Measurements from ENCODE around the gene IGFN1. TPM values are rescaled to one million over a fixed set of nuclear protein-coding genes. Genes with fewer than 3 reads are reported as not detected.

The IGFN1 gene
- total RNA-seq, 2 experiments from 2014 or later = not detected

- Mint-ChIP-seq H3K27ac (no peak overlapping the region), H3K36me3 (ENCODE audit: low read depth) (no peaks in the 10 kb centered on the region), H3K9me3 (no peaks in the 10 kb centered on the region), H3K4me3 (no peak overlapping the region), H3K27me3 (peaks cover 52% of the 10 kb centered on the region), H3K4me1 (ENCODE audit: low read depth) (no peaks in the 10 kb centered on the region)
- ATAC-seq (ENCODE audit: poor library complexity) (no peak), DNase-seq (no peak)
- Histone ChIP-seq H3K27ac (ENCODE audit: low read depth in 1 of 2, low read length in 2 of 2) (no peak overlapping the region), H3K36me3 (ENCODE audit: insufficient read depth, low read length) (no peaks in the 10 kb centered on the region), H3K4me3 (ENCODE audit: low read length) (no peak overlapping the region), H3K4me1 (ENCODE audit: insufficient read depth, low read length) (no peaks in the 10 kb centered on the region), H3K9me3 (ENCODE audit: control insufficient read depth in 1 of 2, insufficient read depth in 1 of 2, low read length in 2 of 2) (no peaks in the 10 kb centered on the region), H3K27me3 (ENCODE audit: control insufficient read depth in 1 of 2, insufficient read depth in 2 of 2, low read length in 2 of 2) (peaks cover 4 to 16% of the 10 kb centered on the region in 2 experiments)
- POLR2A ChIA-PET = no interaction called here
- intact Hi-C loops (cut with DNase I, micrococcal nuclease) = no loop called here
- no peak for TF ChIP-seq CTCF (IDR thresholded peaks at IDR 0.05)
- CTCF ChIA-PET = no interaction called here
Measured at GRCh38 chr1:201178718-201179117, 11.9 kb upstream of the IGFN1 start.

GRCh38 chr1:201180141-201180540, 10.5 kb upstream of the IGFN1 start:
- H3K36me3 ChIP-seq (ENCODE audit: insufficient read depth, low read length) = no peaks in the 10 kb centered on the region
- H3K4me3 ChIP-seq (ENCODE audit: low read length) = no peak overlapping the region
- ATAC-seq (ENCODE audit: poor library complexity) = no peak
- no peaks in the 10 kb centered on the region for H3K4me1 Mint-ChIP-seq (ENCODE audit: low read depth)
- no peaks in the 10 kb centered on the region for H3K9me3 Mint-ChIP-seq
- no peak overlapping the region for H3K4me3 Mint-ChIP-seq
- no peaks in the 10 kb centered on the region for H3K36me3 Mint-ChIP-seq (ENCODE audit: low read depth)
- ChIA-PET POLR2A (no interaction called here), CTCF (no interaction called here)
- TF ChIP-seq CTCF (IDR thresholded peaks at IDR 0.05) = no peak
- H3K27ac ChIP-seq (ENCODE audit: low read depth in 1 of 2, low read length in 2 of 2) = no peak overlapping the region
- no peaks in the 10 kb centered on the region for H3K4me1 ChIP-seq (ENCODE audit: insufficient read depth, low read length)
- no peak overlapping the region for H3K27ac Mint-ChIP-seq
- H3K9me3 ChIP-seq (ENCODE audit: control insufficient read depth in 1 of 2, insufficient read depth in 1 of 2, low read length in 2 of 2) = no peaks in the 10 kb centered on the region
- intact Hi-C loops (cut with DNase I, micrococcal nuclease) = no loop called here
- H3K27me3 ChIP-seq (ENCODE audit: control insufficient read depth in 1 of 2, insufficient read depth in 2 of 2, low read length in 2 of 2) = peaks cover 7 to 16% of the 10 kb centered on the region in 2 experiments
- H3K27me3 Mint-ChIP-seq = peaks cover 60% of the 10 kb centered on the region
- no peak for DNase-seq

- H3K4me3 ChIP-seq (ENCODE audit: low read length) = no peak overlapping the region
- CTCF ChIA-PET = no interaction called here
- H3K27ac Mint-ChIP-seq = no peak overlapping the region
- DNase-seq (no peak), ATAC-seq (ENCODE audit: poor library complexity) (no peak)
- POLR2A ChIA-PET = no interaction called here
- intact Hi-C loops (cut with DNase I, micrococcal nuclease) = no loop called here
- H3K4me1 ChIP-seq (ENCODE audit: insufficient read depth, low read length) = no peaks in the 10 kb centered on the region
- H3K9me3 ChIP-seq (ENCODE audit: control insufficient read depth in 1 of 2, insufficient read depth in 1 of 2, low read length in 2 of 2) = no peaks in the 10 kb centered on the region
- TF ChIP-seq CTCF (IDR thresholded peaks at IDR 0.05) = no peak
- H3K4me1 Mint-ChIP-seq (ENCODE audit: low read depth) = no peaks in the 10 kb centered on the region
- H3K27me3 Mint-ChIP-seq = peaks cover 60% of the 10 kb centered on the region
- no peak overlapping the region for H3K4me3 Mint-ChIP-seq
- H3K36me3 ChIP-seq (ENCODE audit: insufficient read depth, low read length) = no peaks in the 10 kb centered on the region
- H3K36me3 Mint-ChIP-seq (ENCODE audit: low read depth) = no peaks in the 10 kb centered on the region
- no peaks in the 10 kb centered on the region for H3K9me3 Mint-ChIP-seq
- peaks cover 7 to 12% of the 10 kb centered on the region in 2 experiments for H3K27me3 ChIP-seq (ENCODE audit: control insufficient read depth in 1 of 2, insufficient read depth in 2 of 2, low read length in 2 of 2)
- H3K27ac ChIP-seq (ENCODE audit: low read depth in 1 of 2, low read length in 2 of 2) = no peak overlapping the region
Measured at GRCh38 chr1:201180901-201181300, 9.7 kb upstream of the IGFN1 start.

Measured in CD4-positive, alpha-beta T cell (primary cell).